ENCODE data around the gene ITGB2.

DNA sequence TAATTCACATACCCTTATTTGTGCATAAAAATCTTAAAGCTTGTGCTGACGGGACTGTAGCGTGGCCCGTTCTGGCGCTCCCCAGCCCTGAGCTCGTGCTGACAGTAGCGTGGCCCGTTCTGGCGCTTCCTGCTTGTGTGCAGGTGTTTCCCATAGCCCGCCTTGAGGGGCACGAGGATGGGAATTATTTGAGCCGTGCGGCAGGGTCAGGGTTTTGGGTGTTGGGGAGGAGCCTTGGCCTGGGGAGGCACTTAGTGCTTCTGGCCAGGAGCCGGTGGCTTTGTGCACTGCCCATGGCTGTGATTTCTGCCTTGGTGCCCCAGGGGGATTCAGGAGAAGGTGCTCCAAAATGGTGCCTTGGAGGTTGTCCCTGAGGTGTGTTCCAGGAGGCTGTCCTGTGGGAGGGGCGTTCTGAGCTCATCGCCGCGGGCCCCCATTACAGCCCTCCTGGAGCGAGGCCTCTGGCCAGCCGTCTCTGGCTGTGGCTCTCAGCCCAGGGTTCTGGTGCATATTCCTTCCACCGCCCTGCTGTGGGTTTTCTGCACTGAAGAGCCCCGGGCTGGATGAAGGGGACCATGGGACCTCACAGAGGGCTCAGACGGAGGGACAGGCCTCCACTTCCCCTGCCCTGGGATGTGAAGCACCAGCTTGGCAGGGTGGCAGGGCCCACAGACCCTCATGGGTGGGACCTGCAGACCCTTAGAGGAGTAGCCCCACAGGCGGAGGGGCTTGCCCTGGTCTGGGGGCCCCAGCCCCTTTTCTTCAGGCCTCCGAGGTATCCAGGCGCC lies 25.7 kb upstream of the ITGB2 start:
- TF ChIP-seq, protein P1, sequence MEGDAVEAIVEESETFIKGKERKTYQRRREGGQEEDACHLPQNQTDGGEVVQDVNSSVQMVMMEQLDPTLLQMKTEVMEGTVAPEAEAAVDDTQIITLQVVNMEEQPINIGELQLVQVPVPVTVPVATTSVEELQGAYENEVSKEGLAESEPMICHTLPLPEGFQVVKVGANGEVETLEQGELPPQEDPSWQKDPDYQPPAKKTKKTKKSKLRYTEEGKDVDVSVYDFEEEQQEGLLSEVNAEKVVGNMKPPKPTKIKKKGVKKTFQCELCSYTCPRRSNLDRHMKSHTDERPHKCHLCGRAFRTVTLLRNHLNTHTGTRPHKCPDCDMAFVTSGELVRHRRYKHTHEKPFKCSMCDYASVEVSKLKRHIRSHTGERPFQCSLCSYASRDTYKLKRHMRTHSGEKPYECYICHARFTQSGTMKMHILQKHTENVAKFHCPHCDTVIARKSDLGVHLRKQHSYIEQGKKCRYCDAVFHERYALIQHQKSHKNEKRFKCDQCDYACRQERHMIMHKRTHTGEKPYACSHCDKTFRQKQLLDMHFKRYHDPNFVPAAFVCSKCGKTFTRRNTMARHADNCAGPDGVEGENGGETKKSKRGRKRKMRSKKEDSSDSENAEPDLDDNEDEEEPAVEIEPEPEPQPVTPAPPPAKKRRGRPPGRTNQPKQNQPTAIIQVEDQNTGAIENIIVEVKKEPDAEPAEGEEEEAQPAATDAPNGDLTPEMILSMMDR (conservative IDR thresholded peaks at IDR 0.05; ENCODE audit: low read length), result no peak
- TF ChIP-seq EZH2phosphoT487 (IDR thresholded peaks at IDR 0.05; ENCODE audit: borderline replicate concordance), result no peak

All from Loucy (cell line).